NCI-H1048 (cell line): Measurements from ENCODE around the gene CASK.
"Not testable (repeated sequence)": the region's sequence is repeated elsewhere in the genome, so short reads cannot be mapped to it uniquely, and the experiment has no call there.

Source experiments
- DNase-seq: peaks from one replicate; lab custom pipeline; 2025; lab: John Stamatoyannopoulos, UW

CASK gene

DNA sequence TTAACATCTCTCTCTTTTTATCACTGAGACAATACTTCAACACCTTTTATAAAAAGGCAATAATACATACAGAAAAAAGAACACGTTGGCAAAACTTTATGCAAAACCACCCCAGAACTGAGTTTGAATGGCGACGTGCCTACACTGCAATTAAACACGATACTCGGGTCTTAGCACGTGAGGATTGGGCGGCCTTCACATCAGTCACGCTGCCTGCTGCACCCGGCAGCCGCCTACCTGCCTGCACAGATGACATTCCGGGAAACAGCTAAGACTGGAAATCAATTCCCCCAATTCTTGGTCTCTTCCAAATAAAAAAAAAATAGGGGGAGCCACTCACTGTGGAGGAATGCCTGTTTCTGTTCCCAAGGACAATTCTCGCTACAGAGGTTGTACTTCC is 408.0 kb downstream of the CASK start:
- no peak for DNase-seq

GRCh38 chrX:41514179-41514578 is 409.2 kb downstream of the CASK start:
- no peak for DNase-seq

DNA sequence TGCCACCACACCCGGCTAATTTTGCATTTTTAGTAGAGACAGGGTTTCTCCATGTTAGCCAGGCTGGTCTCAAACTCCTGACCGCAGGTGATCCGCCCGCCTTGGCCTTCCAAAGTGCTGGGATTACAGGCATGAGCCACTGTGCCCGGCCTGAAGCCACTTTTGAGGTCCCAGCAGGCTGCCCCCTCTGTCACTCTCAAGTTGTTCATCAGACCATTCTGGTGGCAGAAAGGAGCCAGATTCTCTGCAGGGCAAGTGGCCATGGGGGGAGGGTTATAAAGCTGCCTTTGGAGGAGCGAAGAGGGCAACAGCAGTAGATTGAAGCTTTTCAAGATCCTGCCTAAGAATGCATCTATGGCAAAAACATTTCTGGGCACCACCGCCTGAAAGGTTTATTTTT is 410.5 kb downstream of the CASK start:
- not testable (repeated sequence) for DNase-seq

DNA sequence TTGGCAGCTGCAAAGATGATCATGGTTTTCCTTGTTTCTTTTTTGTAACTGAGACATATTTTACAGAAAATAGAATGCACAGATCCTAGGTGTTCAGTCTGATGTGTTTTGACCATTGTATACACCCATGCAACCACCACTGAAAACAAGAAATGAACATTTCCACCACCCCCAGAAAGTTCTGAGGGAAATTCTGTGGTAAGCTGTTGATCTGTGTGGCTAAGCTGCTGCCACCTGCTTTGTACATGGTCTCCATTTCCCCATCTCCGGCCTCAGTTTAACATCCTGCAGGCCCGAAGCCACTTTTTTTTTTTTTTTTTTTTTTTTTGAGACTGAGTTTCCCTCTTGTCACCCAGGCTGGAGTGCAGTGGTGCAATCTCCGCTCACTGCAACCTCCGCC is 411.0 kb downstream of the CASK start:
- no peak for DNase-seq

DNA sequence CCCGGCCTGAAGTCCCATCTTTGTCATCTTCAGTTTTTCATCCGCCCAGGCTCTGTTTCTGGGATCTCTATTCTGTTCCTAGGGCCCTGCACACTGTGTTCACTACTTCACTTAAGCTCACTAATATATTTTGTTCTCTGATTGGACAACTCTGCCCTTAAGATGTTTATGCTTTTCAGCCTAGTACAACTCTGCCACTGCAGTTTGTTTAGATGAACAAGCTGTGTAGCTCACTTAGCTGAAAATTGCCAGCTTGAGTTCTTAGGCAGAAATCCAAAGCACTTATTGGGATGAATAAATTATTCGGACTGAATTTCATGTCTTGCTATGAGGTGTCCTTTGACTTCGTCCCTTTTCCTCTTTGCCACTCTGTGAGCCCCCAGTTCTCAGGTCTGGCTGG is 415.4 kb downstream of the CASK start:
- DNase-seq: no peak

DNA sequence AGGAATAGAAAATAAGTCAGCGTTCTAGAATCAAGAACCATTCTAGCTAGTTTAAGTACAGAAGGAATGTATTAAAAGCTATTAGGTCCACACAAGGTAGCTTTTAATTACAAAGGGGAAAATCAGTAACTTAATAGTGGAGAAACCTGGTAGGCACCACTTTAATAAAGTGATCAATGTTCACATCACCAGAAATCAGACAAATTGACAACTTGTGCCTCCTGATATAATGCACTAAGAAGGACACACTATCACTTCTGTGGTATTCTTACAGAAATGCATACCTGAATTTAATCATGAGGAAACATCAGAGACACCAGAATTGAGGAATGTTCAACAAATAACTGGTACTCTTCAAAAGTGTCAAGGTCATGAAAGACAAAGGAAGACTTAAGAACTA is 421.4 kb downstream of the CASK start:
- no peak for DNase-seq

DNA sequence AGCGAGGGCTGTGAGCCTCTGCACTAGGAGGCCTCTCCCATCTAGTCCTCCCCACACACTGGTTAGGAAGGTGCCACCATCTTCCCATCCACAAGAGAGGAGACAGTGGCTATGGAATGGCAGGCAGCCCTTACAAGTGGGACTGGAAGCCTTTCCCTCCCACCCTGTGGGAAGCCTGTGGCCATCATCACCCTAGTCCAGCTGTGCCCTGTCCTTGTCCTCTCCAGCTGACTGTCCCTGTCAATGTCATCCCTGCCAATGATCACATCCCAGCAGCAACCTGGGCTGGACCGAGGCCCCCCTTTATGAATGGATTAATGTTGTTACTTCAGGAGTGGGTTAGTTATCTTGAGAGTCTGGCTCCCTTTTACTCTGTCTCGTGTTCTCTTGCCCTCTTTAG is 423.4 kb downstream of the CASK start:
- DNase-seq: no peak

GRCh38 chrX:41499195-41499594 is 424.2 kb downstream of the CASK start:
- DNase-seq: no peak

DNA sequence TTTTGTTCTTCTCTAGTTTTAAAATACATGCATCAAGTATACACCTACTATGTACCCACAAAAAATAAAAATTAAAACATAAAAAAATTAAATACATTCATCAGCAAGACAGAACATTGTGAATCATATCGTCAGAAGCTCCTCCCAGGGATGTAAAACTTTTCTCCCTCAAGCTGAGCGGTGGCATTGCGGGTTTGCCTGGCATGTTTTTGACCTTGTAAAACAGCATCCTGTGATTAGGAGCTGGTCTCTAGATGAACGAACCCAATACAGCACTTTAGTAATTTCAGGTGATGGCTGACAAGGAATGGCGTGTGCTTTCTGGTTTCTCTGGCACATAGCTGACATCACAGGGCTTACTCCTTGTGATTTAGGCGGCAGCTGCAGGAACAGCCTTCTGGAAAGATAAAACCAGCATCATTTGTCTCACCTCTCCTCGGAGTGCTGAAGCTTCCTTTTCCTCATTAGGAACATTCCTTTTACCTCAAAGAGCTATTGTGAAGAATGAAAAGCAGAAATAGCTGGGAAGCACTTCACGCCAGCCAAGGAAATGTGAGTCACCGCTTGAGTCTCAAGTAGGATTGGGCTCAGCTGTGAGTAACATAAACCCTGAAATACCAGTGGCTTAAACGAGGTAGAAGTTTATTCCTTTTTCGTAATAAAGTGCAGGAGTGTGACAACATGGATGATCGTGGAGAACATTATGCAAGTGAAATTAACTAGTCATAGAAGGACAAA is 431.9 kb downstream of the CASK start:
- DNase-seq: no peak

- no peak for DNase-seq
Measured at GRCh38 chrX:41490446-41490845, 432.9 kb downstream of the CASK start.

DNA sequence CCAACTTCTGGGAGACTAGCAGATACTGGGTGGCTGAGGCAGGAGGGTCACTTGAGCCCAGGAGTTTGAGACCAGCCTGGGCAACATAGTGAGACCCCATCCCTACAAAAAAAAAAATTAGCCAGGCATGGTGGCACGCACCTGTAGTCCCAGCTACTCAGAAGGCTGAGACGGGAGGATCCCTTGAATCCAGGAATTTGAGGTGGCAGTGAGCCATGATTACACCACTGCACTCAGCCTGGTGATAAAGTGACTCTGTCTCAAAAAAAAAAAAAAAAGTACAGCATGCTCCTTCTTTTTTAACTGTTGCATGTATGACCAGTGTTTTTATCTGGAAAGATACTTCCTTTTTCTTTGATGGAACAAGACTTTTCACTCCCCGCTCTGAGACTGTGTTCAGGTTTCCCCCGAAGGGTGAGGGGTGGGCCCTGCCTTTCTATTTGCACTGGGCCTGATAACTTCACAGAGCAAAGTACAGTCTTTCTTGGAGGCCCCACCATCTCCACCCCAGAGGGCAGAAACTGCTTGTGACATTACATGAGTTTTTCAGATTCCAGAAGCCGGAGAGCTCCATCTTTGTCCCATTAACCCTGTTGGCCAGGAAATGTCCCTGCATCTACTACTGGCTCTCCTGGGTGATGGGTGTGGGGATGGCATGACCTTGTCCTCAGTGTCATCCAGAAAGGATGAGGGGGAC is 441.1 kb downstream of the CASK start:
- no peak for DNase-seq

DNA sequence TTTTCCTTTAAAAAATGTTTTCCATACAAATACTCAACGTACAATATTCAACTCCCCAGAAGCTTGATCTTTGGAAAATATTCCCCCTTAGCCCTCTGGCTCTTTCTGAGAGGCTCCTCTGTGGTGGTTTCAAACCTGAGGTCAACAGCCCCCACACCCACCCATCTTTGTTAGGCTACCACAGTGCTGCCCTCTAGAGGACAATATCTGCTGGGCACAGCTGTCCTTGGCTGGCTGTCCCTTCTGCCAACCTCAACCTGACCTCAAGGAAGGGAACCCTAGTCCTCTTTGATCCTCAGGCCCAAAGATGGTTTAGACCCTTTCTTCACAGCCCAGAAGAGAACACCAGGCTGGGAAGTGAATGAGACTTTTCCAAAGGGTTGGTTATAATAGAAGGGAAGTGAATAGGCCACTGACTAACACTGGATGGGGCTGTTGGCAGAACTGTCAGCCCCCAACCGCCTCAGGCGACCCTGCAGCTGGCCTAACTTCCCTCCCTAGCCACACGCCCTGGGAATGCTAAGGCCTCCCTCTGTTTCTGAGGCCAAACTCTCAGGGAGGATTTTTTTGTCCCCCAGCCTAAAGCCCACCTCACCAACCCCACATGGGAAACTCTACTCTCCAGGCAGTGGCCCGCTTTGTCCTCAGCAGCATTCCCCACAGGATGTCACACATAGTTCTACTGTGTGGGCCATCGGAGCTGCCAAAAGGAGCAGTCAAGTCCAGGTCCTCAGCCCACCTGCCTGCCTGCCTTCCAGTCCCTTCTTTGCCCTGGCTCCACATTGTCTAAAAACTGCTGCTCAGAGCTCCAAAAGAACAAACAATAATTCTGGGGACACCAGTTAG is 441.9 kb downstream of the CASK start:
- DNase-seq: no peak

GRCh38 chrX:41480508-41481260 is 442.7 kb downstream of the CASK start:
- DNase-seq: no peak

DNA sequence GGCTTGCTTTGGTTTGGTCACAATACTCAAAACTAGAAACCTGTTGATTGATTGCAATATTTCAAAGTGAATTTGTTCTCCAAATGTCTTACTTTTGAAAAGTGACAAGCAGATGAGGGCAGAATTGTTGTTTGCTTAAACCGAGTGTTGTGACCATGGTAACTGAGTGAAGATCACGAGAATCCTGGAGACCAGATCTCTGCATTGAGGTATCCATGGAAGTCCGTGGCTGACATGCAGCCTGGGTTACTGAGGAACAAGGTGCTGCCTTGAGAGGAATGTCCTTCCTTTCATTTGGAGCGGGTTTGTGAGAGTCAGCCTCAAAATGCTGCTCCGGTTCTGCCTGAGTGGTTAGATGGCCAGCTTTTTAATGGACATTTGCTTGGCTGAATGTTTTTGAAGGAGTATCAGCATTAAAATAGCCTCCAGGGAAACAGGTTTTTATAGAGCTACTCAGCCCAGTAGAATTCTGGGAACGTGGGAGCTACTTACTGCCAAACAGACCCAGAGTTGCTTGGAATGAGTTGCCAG is 444.9 kb downstream of the CASK start:
- no peak for DNase-seq

DNA sequence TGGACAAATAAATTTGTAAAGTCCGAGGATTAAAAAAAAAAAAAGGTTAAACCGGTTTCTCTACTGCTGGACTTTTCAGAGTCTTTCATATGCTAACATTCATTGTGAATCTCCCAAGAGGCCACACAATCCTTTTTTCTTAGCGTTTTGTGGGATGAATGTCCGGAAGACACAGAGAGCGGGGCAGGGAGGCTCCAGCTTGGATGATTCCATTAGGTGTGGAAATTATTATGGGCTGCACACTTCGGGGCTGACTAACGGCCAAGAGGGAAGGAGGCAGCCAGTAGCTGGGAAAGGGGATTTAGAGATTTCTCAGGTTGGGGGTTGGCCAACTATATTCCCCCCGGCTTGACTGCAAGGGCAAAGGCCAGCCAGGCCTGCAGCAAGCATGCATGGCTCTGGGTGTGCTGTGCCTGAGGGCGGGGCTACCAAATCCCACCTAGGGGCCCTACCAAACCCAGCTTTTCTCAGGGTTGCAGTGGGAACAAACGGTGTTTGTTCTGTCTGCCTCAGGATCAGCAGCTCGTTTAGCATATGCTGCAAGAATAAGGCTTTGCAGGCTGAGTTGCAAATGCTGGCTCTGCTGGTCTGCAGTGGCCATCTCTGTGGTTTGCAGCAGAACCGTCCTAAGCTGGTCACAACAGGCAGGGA is 447.6 kb downstream of the CASK start:
- no peak for DNase-seq

DNA sequence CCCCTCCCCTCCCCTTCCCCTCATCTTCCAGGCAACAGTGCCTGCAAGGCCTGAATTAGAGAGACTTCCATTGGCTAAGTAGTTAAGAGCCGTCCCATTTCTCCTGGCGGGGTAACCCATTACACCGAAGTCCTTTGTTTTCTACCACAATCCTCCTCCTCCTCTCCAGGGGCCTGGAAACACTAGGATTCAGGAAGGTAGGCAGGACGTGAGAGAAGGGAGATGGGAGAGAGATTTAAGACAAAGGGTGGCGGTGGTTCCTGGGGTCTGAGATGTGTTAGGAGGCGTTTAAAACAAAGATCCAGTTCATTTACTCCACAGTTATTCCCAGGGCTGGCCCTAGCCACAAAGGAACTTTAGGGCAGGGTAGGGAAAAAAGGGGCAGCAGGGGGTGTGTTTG is 448.2 kb downstream of the CASK start:
- DNase-seq: no peak

- no peak for DNase-seq
Measured at GRCh38 chrX:41474726-41475100, 448.6 kb downstream of the CASK start.

GRCh38 chrX:41473936-41474725 is 449.2 kb downstream of the CASK start:
- DNase-seq: no peak

- no peak for DNase-seq
Measured at GRCh38 chrX:41472231-41472815, 451.0 kb downstream of the CASK start.

DNA sequence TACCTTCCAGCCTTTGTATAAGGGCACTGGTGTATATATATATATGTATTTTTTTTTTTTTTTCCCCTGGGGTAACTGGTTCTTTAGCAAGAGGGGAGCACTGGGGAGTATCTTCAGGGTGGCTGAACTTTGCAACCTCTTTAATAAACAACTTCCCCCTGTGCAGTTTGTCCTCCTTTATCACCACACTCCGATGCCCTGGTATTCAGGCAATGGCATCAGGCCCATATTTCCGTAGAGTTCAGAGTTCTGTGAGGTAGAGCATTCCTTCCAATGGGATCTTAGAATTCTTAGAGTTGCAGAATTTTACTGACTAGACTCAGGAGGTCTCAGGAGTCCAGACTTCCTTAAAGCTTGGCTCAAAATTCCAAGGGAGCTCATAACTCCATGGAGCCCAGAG is 451.6 kb downstream of the CASK start:
- DNase-seq: no peak
